Hepatocyte (in vitro differentiated cells): ENCODE data around the gene PSMD2. TPM values are rescaled to one million over a fixed set of nuclear protein-coding genes. Genes with fewer than 3 reads are reported as not detected.

Experiments used
- DNase-seq: peaks from one replicate; pipeline ENCODE4 v3.0.0-alpha.2; 2016; ENCODE audit warnings: low spot score
- H2AFZ ChIP-seq: fragments of 200-600 bp; sonication (generic); 2 replicates; pipeline ENCODE4 v1.6.0; 2016; ENCODE audit warnings: antibody characterized with exemption, mild to moderate bottlenecking
- H3K27ac ChIP-seq: fragments of 200-600 bp; sonication (generic); 2 replicates; pipeline ENCODE4 v1.5.1; 2016; ENCODE audit warnings: mild to moderate bottlenecking
- H3K27me3 ChIP-seq: fragments of 200-600 bp; sonication (generic); 2 replicates; pipeline ENCODE4 v1.6.1; 2016
- H3K36me3 ChIP-seq: fragments of 200-600 bp; sonication (generic); replicated peaks from 2 replicates; pipeline ENCODE4 v1.5.1; 2016; ENCODE audit warnings: low read depth; ENCODE audit not compliant: insufficient read depth
- H3K4me1 ChIP-seq: fragments of 200-600 bp; sonication (generic); 2 replicates; pipeline ENCODE4 v1.5.1; 2016; ENCODE audit warnings: mild to moderate bottlenecking, moderate library complexity; ENCODE audit not compliant: insufficient read depth
- H3K4me2 ChIP-seq: fragments of 200-600 bp; sonication (generic); 2 replicates; pipeline ENCODE4 v1.6.0; 2016
- H3K4me3 ChIP-seq: fragments of 200-600 bp; sonication (generic); 2 replicates; pipeline ENCODE4 v1.5.1; 2016; ENCODE audit warnings: mild to moderate bottlenecking
- H3K79me2 ChIP-seq: fragments of 200-600 bp; sonication (generic); 2 replicates; pipeline ENCODE4 v1.6.0; 2017; ENCODE audit warnings: mild to moderate bottlenecking
- H3K9me2 ChIP-seq: fragments of 200-600 bp; sonication (generic); replicated peaks from 2 replicates; pipeline ENCODE4 v1.6.0; 2017; ENCODE audit warnings: mild to moderate bottlenecking; ENCODE audit not compliant: insufficient read depth
- H3K9me3 ChIP-seq: fragments of 200-600 bp; sonication (generic); 2 replicates; pipeline ENCODE4 v1.5.1; 2016; ENCODE audit warnings: low read depth, mild to moderate bottlenecking
- H4K20me1 ChIP-seq: fragments of 200-600 bp; sonication (generic); 2 replicates; pipeline ENCODE4 v1.6.0; 2016; ENCODE audit warnings: mild to moderate bottlenecking; ENCODE audit not compliant: insufficient read depth, poor library complexity, severe bottlenecking
- EZH2 ChIP-seq: fragments of 200-600 bp; sonication (generic); IDR thresholded peaks from 2 replicates; pipeline ENCODE4 v1.6.1; 2016; ENCODE audit warnings: antibody characterized with exemption, mild to moderate bottlenecking, borderline replicate concordance
- EZH2phosphoT487 ChIP-seq: fragments of 200-600 bp; sonication (generic); IDR thresholded peaks from one replicate; pipeline ENCODE4 v1.6.1; 2018; ENCODE audit warnings: antibody characterized with exemption, mild to moderate bottlenecking, low read depth, moderate library complexity; ENCODE audit not compliant: unreplicated experiment, severe bottlenecking
- WGBS: methylation state at CpG from one replicate; pipeline ENCODE4 v1.1.6; 2016; ENCODE audit warnings: low lambda C conversion rate; ENCODE audit errors: missing lambda C conversion rate; 5-methylcytosine and 5-hydroxymethylcytosine counted together
- polyA plus RNA-seq: library from polyadenylated mRNA; unstranded; fragments of >200 nt; fragmentation: Nextera tagmentation; extraction: Ambion mirVana; gene quantifications from 2 replicates; pipeline ENCODE4 v1.2.1, GENCODE V29; 2016
- total RNA-seq: library from RNA; depleted of rRNA; stranded (reverse); fragments of >200 nt; gene quantifications from 2 replicates; pipeline ENCODE4 v1.2.3, GENCODE V29; 2014
- TF ChIP-seq, protein P1 (sequence below): fragments of 200-600 bp; sonication (generic); IDR thresholded peaks from 2 replicates; pipeline ENCODE4 v1.5.1; 2016; ENCODE audit warnings: antibody characterized with exemption, mild to moderate bottlenecking; ENCODE audit not compliant: poor library complexity

Gene PSMD2
- total and polyA plus RNA-seq, 2 experiments from 2014 or later: 232 to 241 TPM

DNA sequence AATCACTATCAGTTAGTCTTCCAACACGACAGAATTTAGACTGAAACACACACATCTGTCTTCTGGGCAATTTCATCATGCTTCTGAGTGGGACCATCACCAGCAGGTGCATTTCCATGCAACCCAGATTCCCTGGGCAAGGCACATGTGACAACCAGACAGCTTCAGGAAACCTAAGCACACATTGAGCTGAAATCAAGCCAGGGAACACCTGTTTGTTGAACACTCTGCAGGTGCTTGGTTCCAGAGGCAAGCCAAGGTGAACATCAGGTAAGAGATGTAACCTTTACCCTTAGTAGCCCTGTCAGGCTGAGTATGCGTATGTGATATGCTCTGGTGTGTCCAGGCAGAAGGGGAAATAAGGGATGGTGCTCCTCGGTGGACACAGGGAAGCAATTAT lies 3.3 kb upstream of the PSMD2 start:
- no peak overlapping the region for H3K27ac ChIP-seq
- TF ChIP-seq EZH2phosphoT487: no peak
- WGBS: 64% methylated on average over 3 of the region's 3 CpGs

GRCh38 chr3:184296616-184297015 lies 2.4 kb upstream of the PSMD2 start:
- 77% methylated on average over 7 of the region's 7 CpGs for WGBS
- DNase-seq: no peak
- Histone ChIP-seq H3K4me3 (no peak overlapping the region), H3K9me3 (no peaks in the 10 kb centered on the region), H3K9me2 (no peaks in the 10 kb centered on the region), H3K79me2 (peaks cover 24% of the 10 kb centered on the region), H3K4me1 (peaks cover 8% of the 10 kb centered on the region), H3K36me3 (no peaks in the 10 kb centered on the region), H3K4me2 (no peak overlapping the region), H2AFZ (no peak overlapping the region), H4K20me1 (no peaks in the 10 kb centered on the region), H3K27ac (no peak overlapping the region), H3K27me3 (no peaks in the 10 kb centered on the region)
- no peak for TF ChIP-seq EZH2
- no peak for TF ChIP-seq EZH2phosphoT487
- TF ChIP-seq, protein P1, sequence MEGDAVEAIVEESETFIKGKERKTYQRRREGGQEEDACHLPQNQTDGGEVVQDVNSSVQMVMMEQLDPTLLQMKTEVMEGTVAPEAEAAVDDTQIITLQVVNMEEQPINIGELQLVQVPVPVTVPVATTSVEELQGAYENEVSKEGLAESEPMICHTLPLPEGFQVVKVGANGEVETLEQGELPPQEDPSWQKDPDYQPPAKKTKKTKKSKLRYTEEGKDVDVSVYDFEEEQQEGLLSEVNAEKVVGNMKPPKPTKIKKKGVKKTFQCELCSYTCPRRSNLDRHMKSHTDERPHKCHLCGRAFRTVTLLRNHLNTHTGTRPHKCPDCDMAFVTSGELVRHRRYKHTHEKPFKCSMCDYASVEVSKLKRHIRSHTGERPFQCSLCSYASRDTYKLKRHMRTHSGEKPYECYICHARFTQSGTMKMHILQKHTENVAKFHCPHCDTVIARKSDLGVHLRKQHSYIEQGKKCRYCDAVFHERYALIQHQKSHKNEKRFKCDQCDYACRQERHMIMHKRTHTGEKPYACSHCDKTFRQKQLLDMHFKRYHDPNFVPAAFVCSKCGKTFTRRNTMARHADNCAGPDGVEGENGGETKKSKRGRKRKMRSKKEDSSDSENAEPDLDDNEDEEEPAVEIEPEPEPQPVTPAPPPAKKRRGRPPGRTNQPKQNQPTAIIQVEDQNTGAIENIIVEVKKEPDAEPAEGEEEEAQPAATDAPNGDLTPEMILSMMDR: no peak

More for the DNA sequence above, 3.3 kb upstream of the PSMD2 start:
- no peak for DNase-seq
- Histone ChIP-seq H3K4me2 (no peak overlapping the region), H3K36me3 (no peaks in the 10 kb centered on the region), H3K9me3 (no peaks in the 10 kb centered on the region), H4K20me1 (no peaks in the 10 kb centered on the region), H3K4me3 (no peak overlapping the region), H3K79me2 (peaks cover 15% of the 10 kb centered on the region), H3K27me3 (no peaks in the 10 kb centered on the region), H2AFZ (no peak overlapping the region), H3K9me2 (no peaks in the 10 kb centered on the region), H3K4me1 (peaks cover 6% of the 10 kb centered on the region)

DNA sequence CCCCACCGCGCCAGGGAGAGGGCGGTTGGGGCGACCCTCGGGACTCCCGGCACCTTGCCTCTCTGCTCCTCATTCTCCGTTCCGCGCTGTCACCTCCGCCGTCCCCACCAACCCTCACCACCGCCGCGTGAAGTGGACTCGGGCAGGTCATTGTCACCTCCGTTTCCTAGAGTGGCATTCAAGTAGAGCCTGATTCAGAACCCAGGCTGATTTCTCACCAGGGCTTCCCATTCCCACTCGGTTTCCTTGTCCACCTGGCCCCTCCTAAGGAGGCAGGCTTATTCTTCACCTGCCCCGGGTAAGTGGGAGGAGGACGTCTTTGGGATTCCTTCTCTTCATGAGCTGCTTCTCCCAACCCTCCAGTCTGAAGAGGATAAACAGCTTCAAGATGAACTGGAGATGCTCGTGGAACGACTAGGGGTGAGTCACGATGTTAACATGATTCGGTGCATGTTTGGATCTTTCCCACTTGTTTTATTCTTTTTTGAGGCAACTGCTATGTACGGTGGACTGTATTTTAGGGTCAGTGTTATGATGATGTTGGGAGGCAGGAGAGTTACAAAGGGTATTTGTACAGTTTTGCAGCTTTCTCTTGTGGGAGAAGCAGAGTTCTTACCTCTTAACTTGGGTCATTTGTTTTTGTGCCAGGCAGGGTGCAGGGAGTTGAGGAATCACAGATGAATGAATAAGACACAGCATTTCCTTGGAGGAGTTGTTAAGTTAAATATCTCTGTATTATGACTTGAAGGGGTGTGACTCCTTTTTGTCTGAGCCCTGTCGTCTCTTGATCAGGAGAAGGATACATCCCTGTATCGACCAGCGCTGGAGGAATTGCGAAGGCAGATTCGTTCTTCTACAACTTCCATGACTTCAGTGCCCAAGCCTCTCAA lies 692 bp downstream of the PSMD2 start:
- peak overlapping the region; percentile 84 for H3K4me3 ChIP-seq
- no peaks in the 10 kb centered on the region for H3K9me3 ChIP-seq
- H3K79me2 ChIP-seq: peaks cover 33% of the 10 kb centered on the region
- no peaks in the 10 kb centered on the region for H3K9me2 ChIP-seq
- no peaks in the 10 kb centered on the region for H4K20me1 ChIP-seq
- H3K27ac ChIP-seq: peak overlapping the region; percentile 36
- WGBS: 24% methylated on average over 21 of the region's 29 CpGs
- H3K4me2 ChIP-seq: peak overlapping the region; percentile 85
- H3K4me1 ChIP-seq: peaks cover 8% of the 10 kb centered on the region
- no peaks in the 10 kb centered on the region for H3K27me3 ChIP-seq
- H3K36me3 ChIP-seq: no peaks in the 10 kb centered on the region
- DNase-seq: peak; percentile 44
- no peak for TF ChIP-seq EZH2phosphoT487
- TF ChIP-seq, protein P1: no peak
- no peak for TF ChIP-seq EZH2
- peak overlapping the region; percentile 22 for H2AFZ ChIP-seq

DNA sequence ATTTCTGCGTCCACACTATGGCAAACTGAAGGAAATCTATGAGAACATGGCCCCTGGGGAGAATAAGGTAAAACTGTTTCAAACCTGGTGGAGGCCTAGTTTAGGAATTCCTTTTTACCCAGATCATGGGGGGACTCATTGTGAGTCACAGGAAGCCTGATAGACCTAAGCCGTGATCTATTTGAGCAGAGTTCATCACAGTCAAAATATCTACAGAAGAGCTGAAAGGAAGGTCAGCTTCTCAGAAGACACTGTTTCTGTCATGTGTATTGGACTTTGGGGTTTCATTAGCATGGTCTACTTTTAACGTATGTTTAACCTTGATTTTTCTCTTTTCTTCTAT lies 1.3 kb downstream of the PSMD2 start:
- Histone ChIP-seq H3K9me3 (no peaks in the 10 kb centered on the region), H3K4me3 (peak overlapping the region; percentile 84), H3K79me2 (peaks cover 33% of the 10 kb centered on the region), H4K20me1 (no peaks in the 10 kb centered on the region), H3K36me3 (no peaks in the 10 kb centered on the region), H2AFZ (no peak overlapping the region), H3K9me2 (no peaks in the 10 kb centered on the region), H3K4me2 (peak overlapping the region; percentile 85), H3K4me1 (peaks cover 8% of the 10 kb centered on the region), H3K27me3 (no peaks in the 10 kb centered on the region), H3K27ac (peak overlapping the region; percentile 36)
- TF ChIP-seq EZH2: no peak
- no peak for TF ChIP-seq EZH2phosphoT487
- TF ChIP-seq, protein P1: no peak
- no peak for DNase-seq
- WGBS: 81% methylated on average over 3 of the region's 3 CpGs
